Stimulated activated CD8-positive, alpha-beta memory T cell treated with anti-CD3 and anti-CD28 coated beads, Interleukin-15, amount 100 ng/mL, for 48 hours (primary cell): ENCODE data around the gene ZNF496.
"Not testable (repeated sequence)": the region's sequence is repeated elsewhere in the genome, so short reads cannot be mapped to it uniquely, and the experiment has no call there.

Experiments
- DNase-seq, 2 donors: peaks; one replicate each; pipeline ENCODE4 v3.0.0-alpha.2; 2020; ENCODE audit warnings: low read depth in 2 of 2

The ZNF496 gene

GRCh38 chr1:247331525-247332214 lies at the start of gene ZNF496:
ZNF496 (minus strand) TSS chr1:247331867; CDS start chr1:247329578, 2,289 bp downstream.
- peak; percentile 38 to 48 for DNase-seq

- no peak for DNase-seq
These were observed 46.8 kb upstream of the ZNF496 start for GRCh38 chr1:247378334-247379073.

DNA sequence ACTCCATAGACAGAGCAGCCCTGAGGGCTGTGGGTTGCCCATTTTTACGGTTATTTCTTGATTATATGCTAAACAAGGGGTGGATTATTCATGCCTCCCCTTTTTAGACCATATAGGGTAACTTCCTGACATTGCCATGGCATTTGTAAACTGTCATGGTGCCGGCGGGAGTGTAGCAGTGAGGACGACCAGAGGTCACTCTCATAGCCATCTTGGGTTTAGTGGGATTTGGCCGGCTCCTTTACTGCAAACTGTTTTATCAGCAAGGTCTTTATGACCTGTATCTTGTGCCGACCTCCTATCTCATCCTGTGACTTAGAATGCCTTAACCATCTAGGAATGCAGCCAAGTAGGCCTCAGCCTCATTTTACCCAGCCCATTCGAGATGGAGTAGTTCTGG lies 46.0 kb upstream of the ZNF496 start:
- DNase-seq: not testable (repeated sequence)

GRCh38 chr1:247376659-247377058 lies 45.0 kb upstream of the ZNF496 start:
- no peak for DNase-seq

DNA sequence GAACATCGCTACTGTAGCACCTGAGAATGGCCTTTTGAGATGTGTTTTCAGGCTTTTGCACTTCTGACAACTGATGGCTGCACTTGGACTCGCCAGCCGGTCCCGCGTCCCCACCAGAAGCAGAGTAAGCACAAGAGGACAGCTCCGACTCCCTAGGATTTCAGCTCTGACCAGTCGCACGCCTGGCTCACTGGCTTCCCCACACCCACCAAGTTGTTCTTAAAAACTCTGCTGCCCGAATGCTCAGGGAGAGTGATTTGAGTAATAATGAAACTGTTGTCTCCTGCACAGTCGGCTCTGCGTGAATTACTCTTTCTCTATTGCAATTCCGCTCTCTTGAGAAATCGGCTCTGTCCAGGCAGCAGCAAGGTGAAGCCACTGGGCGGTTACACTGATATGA lies 44.1 kb upstream of the ZNF496 start:
- no peak for DNase-seq

- DNase-seq: not testable (repeated sequence)
These were observed 43.1 kb upstream of the ZNF496 start for GRCh38 chr1:247374651-247375334.

DNA sequence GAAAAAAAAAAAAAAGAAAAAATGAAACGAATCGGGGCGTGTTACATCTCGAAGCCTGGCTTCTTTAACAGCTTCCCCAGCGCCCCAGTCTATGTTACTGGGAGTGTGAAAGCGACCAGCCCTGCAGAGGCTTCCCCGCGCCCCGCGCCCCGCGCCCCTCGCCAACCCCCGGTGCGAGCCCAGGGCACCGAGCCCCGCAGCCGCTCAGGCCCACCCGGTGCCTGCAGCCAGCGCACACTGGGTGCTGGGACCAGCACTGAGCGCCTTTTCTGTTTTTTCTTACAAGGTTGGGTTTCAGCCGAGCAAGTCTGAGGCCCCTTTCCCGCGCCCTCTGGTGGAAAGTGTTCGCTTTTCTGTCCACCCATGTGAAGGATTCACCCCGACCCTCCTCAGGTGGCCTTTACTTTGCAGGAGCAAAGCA lies 42.1 kb upstream of the ZNF496 start:
- peak in 1 of 2 donors; percentile 39 for DNase-seq

GRCh38 chr1:247371801-247372259 lies 40.2 kb upstream of the ZNF496 start:
- DNase-seq: no peak

DNA sequence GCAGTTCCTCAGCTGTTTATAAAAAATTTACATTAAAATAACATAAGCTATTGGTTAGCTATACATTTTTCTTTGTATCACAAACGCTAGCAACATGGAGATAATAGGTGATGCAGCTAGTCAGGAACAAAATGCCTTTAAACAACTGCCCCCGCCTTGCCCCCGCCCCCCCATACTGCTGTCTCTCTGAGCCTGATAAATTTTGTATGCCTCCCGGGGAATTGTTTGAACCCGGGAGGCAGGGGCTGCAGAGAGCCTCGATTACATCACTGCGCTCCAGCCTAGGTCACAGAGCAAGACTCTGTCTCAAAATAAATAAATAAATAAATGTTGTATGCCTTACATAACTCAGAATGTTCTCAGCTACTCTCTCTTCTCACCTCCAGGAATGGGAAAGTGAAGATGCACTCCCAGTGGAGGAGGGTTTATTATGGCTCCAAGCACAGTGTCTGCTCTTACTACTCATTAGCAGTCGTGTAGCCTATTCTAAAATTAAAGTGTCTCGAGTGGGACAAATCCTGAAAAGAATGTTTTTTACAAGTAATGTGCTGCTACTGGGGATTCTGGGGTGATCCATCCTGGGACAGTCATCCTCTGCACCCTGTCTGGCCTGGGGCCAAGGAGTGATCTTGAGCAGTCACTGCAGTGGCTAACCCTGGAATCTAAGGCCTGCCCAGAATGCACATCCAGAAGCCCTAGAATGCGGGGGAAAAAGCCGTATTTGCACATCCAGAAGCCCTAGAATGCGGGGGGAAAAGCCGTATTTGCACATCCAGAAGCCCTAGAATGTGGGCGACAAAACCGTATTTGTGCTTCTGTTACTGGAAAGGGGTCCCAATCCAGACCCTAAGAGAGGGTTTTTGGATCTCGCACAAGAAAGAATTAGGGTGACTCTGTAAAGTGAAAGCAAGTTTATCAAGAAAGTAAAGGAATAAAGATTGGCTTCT lies 39.4 kb upstream of the ZNF496 start:
- no peak for DNase-seq

- DNase-seq: no peak
These were observed 37.0 kb upstream of the ZNF496 start for GRCh38 chr1:247368490-247369145.

DNA sequence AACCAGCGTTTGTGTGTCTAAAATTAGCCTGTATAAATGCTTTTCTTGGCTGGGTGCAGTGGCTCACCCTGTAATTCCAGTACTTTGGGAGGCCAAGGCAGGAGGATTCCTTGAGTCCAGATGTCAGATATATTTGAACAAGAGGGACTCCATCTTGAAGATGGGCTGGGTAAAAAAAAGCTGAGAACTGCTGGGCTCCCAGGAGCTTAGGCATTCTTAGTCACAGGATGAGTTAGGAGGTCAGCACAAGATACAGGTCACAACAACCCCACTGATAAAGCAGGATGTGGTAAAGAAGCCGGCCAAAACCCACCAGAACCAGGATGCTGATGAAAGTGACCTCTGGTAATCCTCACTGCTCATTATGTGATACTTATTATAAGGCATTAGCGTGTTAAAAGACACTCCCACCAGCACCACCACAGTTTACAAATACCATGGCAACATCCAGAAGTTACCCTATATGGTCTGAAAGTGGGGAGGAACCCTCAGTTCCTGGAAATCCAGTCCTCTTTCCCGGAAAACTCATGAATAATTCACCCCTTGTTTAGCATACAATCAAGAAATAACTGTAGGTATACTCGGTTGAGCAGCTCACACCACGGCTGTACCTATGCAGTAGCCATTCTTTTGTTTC lies 36.2 kb upstream of the ZNF496 start:
- DNase-seq: no peak

DNA sequence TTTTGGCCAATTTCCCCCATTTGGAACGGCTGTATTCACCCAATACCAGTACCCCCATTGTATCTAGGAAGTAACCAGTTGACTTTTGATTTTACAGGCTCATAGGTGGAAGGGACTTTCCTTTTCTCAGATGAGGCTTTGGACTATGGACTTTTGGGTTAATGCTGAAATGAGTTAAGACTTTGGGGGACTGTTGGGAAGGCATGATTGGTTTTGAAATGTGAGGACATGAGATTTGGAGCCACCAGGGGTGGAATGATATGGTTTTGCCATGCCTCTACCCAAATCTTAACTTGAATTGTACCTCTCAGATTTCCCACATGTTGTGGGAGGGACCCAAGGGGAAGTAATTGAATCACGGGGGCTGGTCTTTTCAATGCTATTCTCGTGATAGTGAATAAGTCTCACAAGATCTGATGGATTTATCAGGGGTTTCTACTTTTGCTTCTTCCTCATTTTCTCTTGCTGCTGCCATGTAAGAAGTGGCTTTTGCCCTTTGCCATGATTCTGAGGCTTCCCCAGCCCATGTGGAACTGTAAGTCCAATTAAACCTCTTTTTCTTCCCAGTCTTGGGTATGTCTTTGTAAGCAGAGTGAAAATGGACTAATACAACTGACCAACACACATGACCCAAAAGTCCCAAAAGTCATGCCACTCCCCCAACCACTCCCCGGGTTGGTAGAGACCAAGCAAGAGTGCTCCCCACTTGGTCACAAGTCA lies 35.4 kb upstream of the ZNF496 start:
- no peak for DNase-seq

- not testable (repeated sequence) for DNase-seq
These were observed 34.7 kb upstream of the ZNF496 start for GRCh38 chr1:247366345-247366744.

GRCh38 chr1:247365023-247365422 lies 33.4 kb upstream of the ZNF496 start:
- DNase-seq: no peak

- not testable (repeated sequence) for DNase-seq
These were observed 31.3 kb upstream of the ZNF496 start for GRCh38 chr1:247363000-247363399.

DNA sequence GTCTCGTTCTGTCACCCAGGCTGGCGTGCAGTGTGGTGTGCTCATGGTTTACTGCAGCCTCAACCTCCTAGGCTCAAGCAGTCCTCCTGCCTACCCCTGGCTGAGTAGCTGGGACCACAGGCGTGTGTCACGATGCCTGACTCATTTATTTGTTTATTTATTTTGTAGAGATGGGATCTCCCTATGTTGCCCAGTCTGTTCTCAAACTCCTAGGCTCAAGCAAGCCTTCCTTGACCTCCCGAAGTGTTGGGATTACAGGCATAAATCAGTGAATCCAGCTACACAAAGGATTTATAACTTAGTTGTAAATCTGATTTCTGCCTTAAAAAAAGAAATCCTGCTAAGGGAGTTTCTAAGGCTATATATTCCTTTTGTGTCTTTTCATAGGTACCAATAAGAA lies 30.5 kb upstream of the ZNF496 start:
- DNase-seq: no peak

GRCh38 chr1:247360991-247361731 lies 29.5 kb upstream of the ZNF496 start:
- DNase-seq: no peak

- no peak for DNase-seq
These were observed 28.6 kb upstream of the ZNF496 start for GRCh38 chr1:247360116-247360898.
